ENCODE measurements around the gene MEIS1. TPM values are rescaled to one million over a fixed set of nuclear protein-coding genes. Genes with fewer than 3 reads are reported as not detected.

MEIS1 gene
- total and polyA plus RNA-seq, 2 donors (not counting 1 experiment from before 2014, with no cell fraction given), result 0.03 TPM; not detected in 1

GRCh38 chr2:66578687-66579106 is 143.8 kb downstream of the MEIS1 start:
- Histone ChIP-seq H3K79me2 (ENCODE audit: control insufficient read depth, insufficient read depth, low read length) (no peaks in the 10 kb centered on the region), H4K20me1 (ENCODE audit: control insufficient read depth, insufficient read depth, low read length, poor library complexity, severe bottlenecking) (no peaks in the 10 kb centered on the region), H3K4me3 (ENCODE audit: control extremely low read depth in 1 of 5, extremely low read depth in 1 of 5, insufficient read depth in 1 of 5, low read depth in 2 of 5, low read length in 4 of 5) (no peak overlapping the region), H3K27me3 (replicated peaks in 1 of 4; ENCODE audit: control extremely low read depth in 1 of 4, control insufficient read depth in 3 of 4, insufficient read depth in 4 of 4, low read length in 3 of 4) (peaks cover 0 to 83% (median 67%) of the 10 kb centered on the region in 4 experiments), H3K27ac (ENCODE audit: low read length in 2 of 2) (no peak overlapping the region), H3K4me1 (ENCODE audit: control insufficient read depth in 2 of 2, insufficient read depth in 2 of 2, low read length in 2 of 2) (peaks cover 42 to 57% of the 10 kb centered on the region in 2 donors), H3K36me3 (replicated peaks in 1 of 2; ENCODE audit: control extremely low read depth in 1 of 2, control insufficient read depth in 1 of 2, extremely low read depth in 1 of 2, insufficient read depth in 2 of 2, low read length in 1 of 2) (no peaks in the 10 kb centered on the region), H3K9ac (ENCODE audit: low read length) (no peak overlapping the region), H3K9me3 (ENCODE audit: control extremely low read depth in 1 of 3, control insufficient read depth in 2 of 3, insufficient read depth in 1 of 3, low read length in 2 of 3) (peaks cover 0 to 50% (median 0%) of the 10 kb centered on the region in 3 donors), H2AFZ (ENCODE audit: insufficient read depth, low read depth, low read length, poor library complexity, severe bottlenecking) (no peak overlapping the region), H3K4me2 (replicated peaks; ENCODE audit: low read depth, low read length, poor library complexity, severe bottlenecking) (no peak overlapping the region)
- ChIA-PET POLR2A (no interaction called here), CTCF (no interaction called here)
- intact Hi-C loops (cut with micrococcal nuclease), result no loop called here
- Mint-ChIP-seq H3K4me3 (no peak overlapping the region), H3K9me3 (ENCODE audit: insufficient read depth) (no peaks in the 10 kb centered on the region), H3K27ac (no peak overlapping the region), H3K4me1 (peaks cover 21% of the 10 kb centered on the region), H3K27me3 (peaks cover 50% of the 10 kb centered on the region)
- DNase-seq, result peak; percentile 14
- ATAC-seq (ENCODE audit: low read depth), result no peak
- WGBS (ENCODE audit: insufficient coverage), result 10% methylated on average over 2 of the region's 10 CpGs
- TF ChIP-seq EZH2 (IDR thresholded peaks at IDR 0.05; ENCODE audit: borderline replicate concordance, insufficient read depth, low read depth, low read length, poor library complexity, severe bottlenecking) (no peak), CTCF (IDR thresholded peaks at IDR 0.05) (no peak)

GRCh38 chr2:66579186-66580126 is 144.5 kb downstream of the MEIS1 start:
- ChIA-PET CTCF (no interaction called here), POLR2A (interaction anchor here (0.7 kb wide), 1 partner anchor 143 kb away, joined by 10 read pairs; no protein-coding TSS in a partner anchor)
- intact Hi-C loops (cut with micrococcal nuclease), result no loop called here
- peaks cover 0 to 80% (median 68%) of the 10 kb centered on the region in 4 experiments for H3K27me3 ChIP-seq (replicated peaks in 1 of 4; ENCODE audit: control extremely low read depth in 1 of 4, control insufficient read depth in 3 of 4, insufficient read depth in 4 of 4, low read length in 3 of 4)
- peaks cover 41 to 57% of the 10 kb centered on the region in 2 donors for H3K4me1 ChIP-seq (ENCODE audit: control insufficient read depth in 2 of 2, insufficient read depth in 2 of 2, low read length in 2 of 2)
- ATAC-seq (ENCODE audit: low read depth) (no peak), DNase-seq (no peak)
- TF ChIP-seq CTCF (IDR thresholded peaks at IDR 0.05) (no peak), EZH2 (IDR thresholded peaks at IDR 0.05; ENCODE audit: borderline replicate concordance, insufficient read depth, low read depth, low read length, poor library complexity, severe bottlenecking) (no peak)
- no peak overlapping the region for H3K4me2 ChIP-seq (replicated peaks; ENCODE audit: low read depth, low read length, poor library complexity, severe bottlenecking)
- WGBS (ENCODE audit: insufficient coverage), result 0% methylated on average over 1 of the region's 10 CpGs
- no peak overlapping the region for H3K4me3 Mint-ChIP-seq
- no peak overlapping the region for H2AFZ ChIP-seq (ENCODE audit: insufficient read depth, low read depth, low read length, poor library complexity, severe bottlenecking)
- no peaks in the 10 kb centered on the region for H3K79me2 ChIP-seq (ENCODE audit: control insufficient read depth, insufficient read depth, low read length)
- no peak overlapping the region for H3K4me3 ChIP-seq (ENCODE audit: control extremely low read depth in 1 of 5, extremely low read depth in 1 of 5, insufficient read depth in 1 of 5, low read depth in 2 of 5, low read length in 4 of 5)
- H4K20me1 ChIP-seq (ENCODE audit: control insufficient read depth, insufficient read depth, low read length, poor library complexity, severe bottlenecking), result no peaks in the 10 kb centered on the region
- H3K36me3 ChIP-seq (replicated peaks in 1 of 2; ENCODE audit: control extremely low read depth in 1 of 2, control insufficient read depth in 1 of 2, extremely low read depth in 1 of 2, insufficient read depth in 2 of 2, low read length in 1 of 2), result no peaks in the 10 kb centered on the region
- no peaks in the 10 kb centered on the region for H3K9me3 Mint-ChIP-seq (ENCODE audit: insufficient read depth)
- H3K27ac ChIP-seq (ENCODE audit: low read length in 2 of 2), result no peak overlapping the region
- H3K4me1 Mint-ChIP-seq, result peaks cover 18% of the 10 kb centered on the region
- peaks cover 48% of the 10 kb centered on the region for H3K27me3 Mint-ChIP-seq
- H3K9me3 ChIP-seq (ENCODE audit: control extremely low read depth in 1 of 3, control insufficient read depth in 2 of 3, insufficient read depth in 1 of 3, low read length in 2 of 3), result peaks cover 0 to 50% (median 0%) of the 10 kb centered on the region in 3 donors
- no peak overlapping the region for H3K9ac ChIP-seq (ENCODE audit: low read length)
- H3K27ac Mint-ChIP-seq, result no peak overlapping the region

All from B cell (primary cell).